GM20000 (cell line): ENCODE data around the gene PPP2R5E.
"Not testable (repeated sequence)": the region's sequence is repeated elsewhere in the genome, so short reads cannot be mapped to it uniquely, and the experiment has no call there.

Experiments used
- DNase-seq: peaks from one replicate; pipeline ENCODE4 v3.0.0; 2012; ENCODE audit warnings: low spot score
- TF ChIP-seq, protein P1 (sequence below): IDR thresholded peaks from 2 replicates; pipeline ENCODE4 v1.5.1; 2012; ENCODE audit warnings: mild to moderate bottlenecking, control low read depth; ENCODE audit errors: extremely low read depth, missing control alignments

The PPP2R5E gene

DNA sequence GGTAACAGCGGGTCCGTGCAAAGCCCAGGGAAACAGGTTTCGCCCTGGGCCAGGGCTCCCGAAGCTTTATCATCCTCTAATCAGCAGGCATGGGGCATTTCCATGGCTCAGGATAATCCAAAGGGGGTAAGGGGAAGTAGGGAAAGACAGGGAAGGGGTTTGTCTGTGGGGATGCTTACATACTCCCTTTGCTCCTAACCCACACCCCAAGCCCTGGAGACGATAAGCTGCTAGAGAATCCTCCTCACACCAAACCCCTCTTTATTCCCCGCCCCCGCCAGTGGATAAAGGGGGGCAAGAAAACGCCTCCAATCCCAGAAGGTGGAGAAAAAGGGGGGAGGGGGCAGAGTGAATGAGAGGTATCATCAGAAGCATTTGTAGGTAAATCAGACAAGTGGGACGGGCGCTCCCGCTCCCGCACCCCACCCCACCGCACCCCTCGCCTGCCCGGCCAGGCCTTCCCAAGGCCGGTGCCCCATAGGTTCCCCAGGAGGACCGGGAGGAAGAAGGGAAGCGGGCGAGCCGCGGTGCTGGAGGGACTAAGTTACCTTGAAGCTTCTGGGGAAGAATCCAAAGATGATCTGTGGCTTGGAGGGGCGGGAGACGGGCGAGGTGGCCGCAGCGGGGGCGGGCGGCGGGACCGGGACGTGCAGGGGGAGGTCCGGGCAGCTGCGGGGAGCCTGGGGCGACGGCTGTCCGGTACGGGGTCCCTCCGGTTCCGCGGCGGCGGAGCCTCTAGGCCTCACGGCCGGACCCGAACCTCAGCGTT is 762 bp downstream of the PPP2R5E start:
- DNase-seq = peak; percentile 35
- TF ChIP-seq, protein P1, sequence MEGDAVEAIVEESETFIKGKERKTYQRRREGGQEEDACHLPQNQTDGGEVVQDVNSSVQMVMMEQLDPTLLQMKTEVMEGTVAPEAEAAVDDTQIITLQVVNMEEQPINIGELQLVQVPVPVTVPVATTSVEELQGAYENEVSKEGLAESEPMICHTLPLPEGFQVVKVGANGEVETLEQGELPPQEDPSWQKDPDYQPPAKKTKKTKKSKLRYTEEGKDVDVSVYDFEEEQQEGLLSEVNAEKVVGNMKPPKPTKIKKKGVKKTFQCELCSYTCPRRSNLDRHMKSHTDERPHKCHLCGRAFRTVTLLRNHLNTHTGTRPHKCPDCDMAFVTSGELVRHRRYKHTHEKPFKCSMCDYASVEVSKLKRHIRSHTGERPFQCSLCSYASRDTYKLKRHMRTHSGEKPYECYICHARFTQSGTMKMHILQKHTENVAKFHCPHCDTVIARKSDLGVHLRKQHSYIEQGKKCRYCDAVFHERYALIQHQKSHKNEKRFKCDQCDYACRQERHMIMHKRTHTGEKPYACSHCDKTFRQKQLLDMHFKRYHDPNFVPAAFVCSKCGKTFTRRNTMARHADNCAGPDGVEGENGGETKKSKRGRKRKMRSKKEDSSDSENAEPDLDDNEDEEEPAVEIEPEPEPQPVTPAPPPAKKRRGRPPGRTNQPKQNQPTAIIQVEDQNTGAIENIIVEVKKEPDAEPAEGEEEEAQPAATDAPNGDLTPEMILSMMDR = no peak

DNA sequence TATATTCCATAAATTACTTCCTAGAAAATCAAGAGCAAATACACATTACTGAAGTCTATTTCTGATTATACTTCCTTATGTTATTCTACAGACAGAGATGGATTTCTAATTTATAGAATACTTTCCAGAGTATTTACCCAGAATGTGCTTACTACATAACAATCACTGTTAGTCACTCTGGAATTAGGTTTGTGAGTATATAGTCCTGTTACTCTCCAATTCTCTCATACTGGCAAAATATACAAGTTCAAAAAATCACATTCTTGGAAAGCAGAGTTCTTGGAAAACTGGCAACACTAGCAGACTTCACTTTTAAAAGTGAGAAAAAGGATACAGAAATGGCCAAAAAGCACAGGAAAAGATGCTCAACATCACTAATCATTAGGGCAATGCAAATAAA is 7.3 kb downstream of the PPP2R5E start:
- TF ChIP-seq, protein P1 = no peak
- no peak for DNase-seq

DNA sequence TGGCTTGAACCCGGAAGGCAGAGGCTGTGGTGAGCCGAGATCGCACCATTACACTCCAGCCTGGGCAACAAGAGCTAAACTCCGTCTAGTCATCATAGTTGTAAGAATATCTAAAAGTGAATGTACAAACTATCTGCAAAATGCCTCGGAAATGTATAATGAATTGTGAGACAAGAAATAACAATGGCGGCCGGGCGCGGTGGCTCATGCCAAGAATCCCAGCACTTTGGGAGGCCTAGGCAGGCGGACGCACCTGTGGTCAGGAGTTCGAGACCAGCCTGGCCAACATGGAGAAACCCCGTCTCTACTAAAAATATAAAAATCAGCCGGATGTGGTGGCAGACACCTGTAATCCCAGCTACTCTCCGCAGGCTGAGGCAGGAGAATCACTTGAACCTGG is 9.7 kb downstream of the PPP2R5E start:
- no peak for DNase-seq
- TF ChIP-seq, protein P1 = no peak

DNA sequence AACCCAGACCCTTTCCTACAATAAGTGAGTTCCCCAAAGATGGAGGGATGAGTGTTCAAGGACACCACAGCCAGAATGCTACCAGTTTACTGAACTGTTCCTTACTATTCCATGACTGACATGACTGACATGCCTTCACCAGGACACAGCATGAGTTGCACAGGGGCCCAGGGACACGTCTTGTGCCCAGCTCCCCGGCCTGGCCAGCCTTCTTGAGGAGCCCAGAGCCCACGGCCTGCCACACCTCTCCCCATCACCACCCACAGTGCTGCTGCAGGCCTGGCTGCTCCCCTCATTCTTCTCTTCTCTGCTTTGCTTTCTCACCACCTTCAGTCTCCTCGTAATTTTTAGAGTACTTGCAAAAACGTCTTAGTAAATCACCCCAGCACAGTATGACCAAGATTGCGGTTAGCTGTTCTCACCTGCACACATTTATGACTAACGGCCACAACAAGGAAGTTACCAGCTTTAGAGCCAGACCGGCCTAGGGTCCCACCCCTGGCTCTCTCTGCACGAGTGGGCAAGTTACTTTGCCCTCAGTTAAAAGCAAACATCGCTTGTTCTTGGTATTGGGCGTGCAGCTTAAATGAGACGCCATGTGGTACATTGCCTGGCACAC is 18.5 kb downstream of the PPP2R5E start:
- TF ChIP-seq, protein P1 = no peak
- no peak for DNase-seq

DNA sequence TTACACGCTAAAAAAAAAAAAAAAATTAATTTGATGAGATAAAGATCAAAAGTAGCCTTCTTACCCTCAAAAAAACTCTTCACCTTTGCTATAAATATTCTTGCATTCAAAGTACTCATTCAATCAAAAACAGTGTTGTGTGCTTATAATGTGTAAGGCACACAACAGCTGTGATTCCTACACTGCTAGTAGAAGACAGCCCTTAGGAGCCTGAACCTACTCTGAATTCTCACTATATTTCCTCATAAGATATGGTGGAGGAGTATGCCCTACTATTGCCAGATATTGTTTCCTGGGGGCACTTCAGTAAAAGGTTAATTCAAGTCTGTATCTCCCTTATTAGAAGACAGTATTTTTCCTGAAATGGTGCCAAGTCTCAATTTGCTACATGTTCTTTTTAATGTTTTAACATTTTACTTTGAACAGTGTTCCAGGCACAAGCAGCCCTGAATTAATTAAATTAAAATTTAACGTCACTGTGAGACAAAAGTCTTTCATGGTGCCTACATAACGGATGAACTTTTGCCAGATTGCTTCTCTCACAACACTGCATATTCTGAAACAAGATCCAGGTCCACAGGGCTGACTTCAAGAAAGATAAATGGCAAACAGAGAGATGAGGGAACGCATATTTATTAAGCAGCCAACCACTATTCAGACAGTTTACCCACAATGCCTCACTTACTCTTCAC is 19.3 kb downstream of the PPP2R5E start:
- TF ChIP-seq, protein P1 = no peak
- no peak for DNase-seq

DNA sequence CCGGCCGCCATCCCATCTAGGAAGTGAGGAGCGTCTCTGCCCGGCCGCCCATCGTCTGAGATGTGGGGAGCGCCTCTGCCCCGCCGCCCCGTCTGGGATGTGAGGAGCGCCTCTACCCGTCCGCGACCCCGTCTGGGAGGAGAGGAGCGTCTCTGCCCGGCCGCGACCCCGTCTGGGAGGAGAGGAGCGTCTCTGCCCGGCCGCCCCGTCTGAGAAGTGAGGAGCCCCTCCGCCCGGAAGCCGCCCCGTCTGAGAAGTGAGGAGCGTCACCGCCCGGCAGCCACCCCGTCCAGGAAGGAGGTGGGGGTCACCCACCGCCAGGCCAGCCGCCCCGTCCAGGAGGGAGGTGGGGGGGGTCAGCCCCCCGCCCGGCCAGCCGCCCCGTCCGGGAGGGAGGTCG is 20.7 kb downstream of the PPP2R5E start:
- DNase-seq = not testable (repeated sequence)

DNA sequence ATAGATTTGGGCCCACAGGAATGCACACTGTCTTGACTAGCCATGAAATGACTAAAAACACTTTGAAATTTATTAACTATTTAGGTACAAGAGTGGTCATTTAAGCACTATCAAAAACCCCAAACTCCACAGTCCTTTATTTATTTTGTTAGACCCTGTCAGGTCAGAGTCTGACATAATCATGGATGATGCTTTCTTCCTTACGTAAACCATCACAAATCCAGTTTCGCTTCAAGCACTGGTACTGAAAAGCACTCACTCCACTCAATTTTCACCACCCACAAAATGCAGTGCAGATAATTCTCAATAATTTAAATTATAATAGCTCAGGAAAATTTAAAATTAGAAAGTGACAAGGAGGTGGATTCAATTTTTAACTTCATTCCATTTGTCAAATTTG is 25.8 kb downstream of the PPP2R5E start:
- DNase-seq = no peak
- TF ChIP-seq, protein P1 = no peak

DNA sequence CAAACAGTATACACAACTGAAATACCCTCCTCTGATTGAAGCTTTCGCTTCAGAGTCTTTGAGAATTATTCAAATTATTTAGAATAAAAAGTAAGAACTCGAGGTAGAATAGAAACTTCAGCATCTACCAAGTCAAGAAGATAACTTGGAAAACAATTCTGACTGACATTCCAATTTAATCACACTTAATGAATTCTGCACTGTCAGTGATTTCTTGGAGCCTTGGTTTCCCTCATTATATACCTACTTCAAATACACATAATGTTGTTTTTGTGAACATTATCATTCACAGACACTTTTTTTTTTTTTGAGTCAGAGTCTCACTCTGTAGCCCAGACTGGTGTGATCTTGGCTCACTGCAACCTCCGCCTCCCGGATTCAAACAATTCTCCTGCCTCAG is 27.9 kb downstream of the PPP2R5E start:
- DNase-seq = no peak
- TF ChIP-seq, protein P1 = no peak
